ENCODE measurements around the gene TOM1L1. TPM values are rescaled to one million over a fixed set of nuclear protein-coding genes. Genes with fewer than 3 reads are reported as not detected.

TOM1L1 gene
- total and polyA plus RNA-seq, 7 donors: 23.0 to 61.7 (median 30.5) TPM

- DNase-seq: no peak
- intact Hi-C loops (cut with DNase I): no loop called here
- TF ChIP-seq POLR2A (IDR thresholded peaks at IDR 0.05) (no peak), EP300 (IDR thresholded peaks at IDR 0.05) (no peak), CTCF (IDR thresholded peaks at IDR 0.05) (no peak), POLR2AphosphoS5 (IDR thresholded peaks at IDR 0.05) (no peak)
- Histone ChIP-seq H3K27me3 (no peaks in the 10 kb centered on the region), H3K4me3 (no peak overlapping the region), H3K27ac (no peak overlapping the region), H3K36me3 (peaks cover 0 to 24% (median 2%) of the 10 kb centered on the region in 4 donors), H3K4me1 (no peaks in the 10 kb centered on the region), H3K9me3 (no peaks in the 10 kb centered on the region)
- WGBS, 2 donors: 81 to 85% methylated on average over 2 of the region's 2 CpGs
Measured at GRCh38 chr17:54950116-54950515, 49.5 kb downstream of the TOM1L1 start.

- Histone ChIP-seq H3K9me3 (no peaks in the 10 kb centered on the region), H3K27me3 (no peaks in the 10 kb centered on the region), H3K4me1 (no peaks in the 10 kb centered on the region), H3K27ac (no peak overlapping the region), H3K4me3 (no peak overlapping the region), H3K36me3 (peaks cover 0 to 31% (median 2%) of the 10 kb centered on the region in 4 donors)
- no peak for DNase-seq
- 72 to 90% methylated on average over 4 of the region's 4 CpGs for WGBS, 2 donors
- intact Hi-C loops (cut with DNase I): no loop called here
- TF ChIP-seq EP300 (IDR thresholded peaks at IDR 0.05) (no peak), POLR2A (IDR thresholded peaks at IDR 0.05) (no peak), POLR2AphosphoS5 (IDR thresholded peaks at IDR 0.05) (no peak), CTCF (IDR thresholded peaks at IDR 0.05) (no peak)
Measured at GRCh38 chr17:54951286-54951685, 50.6 kb downstream of the TOM1L1 start.

GRCh38 chr17:54956791-54957190, 56.1 kb downstream of the TOM1L1 start:
- H3K36me3 ChIP-seq: peaks cover 9 to 76% (median 28%) of the 10 kb centered on the region in 4 donors
- intact Hi-C loops (cut with DNase I): no loop called here
- DNase-seq: no peak

GRCh38 chr17:54967621-54968261, 67.1 kb downstream of the TOM1L1 start:
- Histone ChIP-seq H3K27me3 (no peaks in the 10 kb centered on the region), H3K4me1 (peaks cover 0 to 30% (median 26%) of the 10 kb centered on the region in 4 donors)
- WGBS, 2 donors: 0 to 1% methylated on average over 21 of the region's 21 CpGs

More at GRCh38 chr17:54956791-54957190, 56.1 kb downstream of the TOM1L1 start:
- Histone ChIP-seq H3K4me3 (no peak overlapping the region), H3K9me3 (no peaks in the 10 kb centered on the region), H3K27me3 (no peaks in the 10 kb centered on the region), H3K27ac (no peak overlapping the region), H3K4me1 (no peaks in the 10 kb centered on the region)
- 35 to 62% methylated on average over 3 of the region's 3 CpGs for WGBS, 2 donors
- TF ChIP-seq POLR2A (IDR thresholded peaks at IDR 0.05): no peak
- TF ChIP-seq CTCF (IDR thresholded peaks at IDR 0.05): no peak
- no peak for TF ChIP-seq EP300 (IDR thresholded peaks at IDR 0.05)
- no peak for TF ChIP-seq POLR2AphosphoS5 (IDR thresholded peaks at IDR 0.05)

More at GRCh38 chr17:54967621-54968261, 67.1 kb downstream of the TOM1L1 start:
- peak overlapping the region; percentile 86 to 94 (median 91) for H3K27ac ChIP-seq
- peaks cover 4 to 27% (median 12%) of the 10 kb centered on the region in 4 donors for H3K36me3 ChIP-seq
- DNase-seq: no peak
- no peak for TF ChIP-seq EP300 (IDR thresholded peaks at IDR 0.05)
- peak in 1 of 4 experiments; percentile 25 for TF ChIP-seq CTCF (IDR thresholded peaks at IDR 0.05)
- no peak for TF ChIP-seq POLR2AphosphoS5 (IDR thresholded peaks at IDR 0.05)
- no peaks in the 10 kb centered on the region for H3K9me3 ChIP-seq
- H3K4me3 ChIP-seq: peak overlapping the region; percentile 84 to 95 (median 89)
- intact Hi-C loops (cut with DNase I): loop anchor here (2.0 to 5.0 kb wide), 2 partner anchors 67 to 545 kb away; partner anchors contain the start of genes SMIM36 and TOM1L1

Data from sigmoid colon (tissue), 7 donors.